SW480 (cell line): ENCODE results near the gene TNFRSF9.
A peak's percentile ranks its signal among the peaks of the same experiment; 100 is the strongest.
"Not testable (repeated sequence)": the region's sequence is repeated elsewhere in the genome, so short reads cannot be mapped to it uniquely, and the experiment has no call there.

Source experiments
- DNase-seq: peaks from one replicate; pipeline ENCODE4 v3.0.0-alpha.2; 2016; ENCODE audit warnings: low spot score

Gene TNFRSF9

DNA sequence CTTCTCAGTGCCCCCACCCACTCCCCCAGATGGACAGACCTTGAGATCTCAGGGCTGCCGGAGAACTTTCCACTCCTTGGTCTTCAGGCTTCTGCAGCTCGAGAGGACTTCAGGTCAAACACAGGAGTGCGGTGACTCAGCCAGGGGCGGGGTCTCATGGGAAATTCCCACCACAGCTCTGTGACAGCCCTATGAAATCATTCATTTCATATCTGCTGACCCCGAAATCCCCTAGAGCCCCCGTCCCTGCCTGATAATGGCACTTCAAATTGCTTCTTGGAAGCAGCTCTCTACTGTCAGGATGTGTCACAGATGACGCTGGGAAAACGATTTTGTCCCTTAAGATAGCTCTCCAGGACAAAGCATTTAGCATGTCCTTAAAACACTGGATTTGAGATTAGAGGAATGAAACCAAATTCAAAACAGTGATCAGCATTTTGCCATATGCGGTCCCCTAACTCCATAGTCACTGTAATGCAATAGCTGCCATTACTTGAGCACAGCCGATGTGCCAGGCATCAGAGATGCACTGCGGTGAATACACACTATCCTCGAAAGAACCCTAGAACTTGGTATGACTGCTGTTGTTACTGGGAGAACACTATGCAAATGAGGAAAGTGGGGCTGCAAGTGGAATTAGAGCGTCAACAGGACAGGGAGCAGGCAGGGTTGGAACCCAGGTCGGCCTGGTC is at the start of gene TNFRSF9:
Gene TNFRSF9, minus strand, starts transcription at position 95 of the 692 bp plus-strand sequence. CDS start 845 bp downstream, outside the sequence.
- peak; percentile 15 for DNase-seq

DNA sequence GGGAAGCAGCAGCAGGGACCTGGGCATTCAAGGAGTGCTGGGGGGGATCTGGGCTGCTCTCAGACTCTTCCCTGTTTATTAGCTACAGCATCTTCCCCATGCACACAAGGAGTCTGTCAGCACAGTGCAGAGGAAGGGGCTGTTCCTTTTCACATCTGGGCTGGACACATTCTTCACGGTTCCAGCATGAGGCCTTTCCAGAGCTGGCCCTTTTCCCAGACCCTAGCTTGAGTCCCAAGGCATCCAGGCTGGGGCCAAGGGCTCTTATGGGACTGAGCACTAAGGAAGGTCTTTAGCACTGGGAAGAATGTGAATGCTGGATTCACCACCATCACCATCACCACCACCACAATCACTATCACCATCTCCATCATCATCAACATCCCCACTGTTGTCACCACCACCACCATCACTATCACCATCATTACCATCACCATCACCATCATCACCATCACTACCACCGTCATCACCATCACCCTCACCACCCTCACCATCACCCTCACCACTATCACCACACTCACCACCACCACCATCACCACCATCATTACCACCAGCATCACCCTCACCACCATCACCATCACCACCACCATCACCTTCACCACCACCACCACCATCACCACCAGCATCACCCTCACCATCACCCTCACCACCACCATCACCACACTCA is 49.3 kb upstream of the TNFRSF9 start:
- DNase-seq: no peak

DNA sequence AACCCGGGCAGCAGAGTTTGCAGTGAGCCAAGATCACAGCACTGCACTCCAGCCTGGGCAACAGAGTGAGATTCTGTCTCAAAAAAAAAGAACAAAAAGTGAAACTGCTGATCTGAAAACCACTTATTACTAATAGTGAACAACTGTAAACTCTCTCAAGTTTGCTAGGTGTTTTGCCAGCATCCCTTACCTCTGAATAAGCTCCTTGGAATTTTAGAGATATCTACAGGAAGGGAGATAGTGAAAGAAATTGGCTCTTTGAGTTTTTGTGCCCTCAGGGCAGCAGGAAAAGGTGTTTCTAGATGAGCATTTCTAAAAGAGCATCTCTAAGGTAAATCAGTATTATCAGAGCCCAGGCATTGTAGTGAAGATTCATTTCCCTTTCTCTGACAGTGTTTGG is 47.9 kb upstream of the TNFRSF9 start:
- no peak for DNase-seq

DNA sequence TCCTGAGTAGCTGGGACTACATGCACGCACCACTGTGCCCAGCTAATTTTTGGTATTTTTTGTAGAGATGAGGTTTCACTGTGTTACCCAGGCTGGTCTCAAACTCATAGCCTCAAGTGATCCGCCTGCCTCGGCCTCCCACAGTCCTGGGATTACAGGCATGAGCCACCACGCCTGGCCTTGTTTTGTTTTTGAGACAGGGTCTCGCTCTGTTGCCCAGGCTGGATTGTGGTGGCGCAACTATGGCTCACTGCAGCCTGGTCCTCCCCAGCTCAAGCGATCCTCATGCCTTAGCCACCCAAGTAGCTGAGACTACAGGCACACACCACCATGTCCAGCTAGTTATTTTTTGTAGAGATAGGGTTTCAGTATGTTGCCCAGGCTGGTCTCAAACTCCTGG is 46.9 kb upstream of the TNFRSF9 start:
- no peak for DNase-seq

DNA sequence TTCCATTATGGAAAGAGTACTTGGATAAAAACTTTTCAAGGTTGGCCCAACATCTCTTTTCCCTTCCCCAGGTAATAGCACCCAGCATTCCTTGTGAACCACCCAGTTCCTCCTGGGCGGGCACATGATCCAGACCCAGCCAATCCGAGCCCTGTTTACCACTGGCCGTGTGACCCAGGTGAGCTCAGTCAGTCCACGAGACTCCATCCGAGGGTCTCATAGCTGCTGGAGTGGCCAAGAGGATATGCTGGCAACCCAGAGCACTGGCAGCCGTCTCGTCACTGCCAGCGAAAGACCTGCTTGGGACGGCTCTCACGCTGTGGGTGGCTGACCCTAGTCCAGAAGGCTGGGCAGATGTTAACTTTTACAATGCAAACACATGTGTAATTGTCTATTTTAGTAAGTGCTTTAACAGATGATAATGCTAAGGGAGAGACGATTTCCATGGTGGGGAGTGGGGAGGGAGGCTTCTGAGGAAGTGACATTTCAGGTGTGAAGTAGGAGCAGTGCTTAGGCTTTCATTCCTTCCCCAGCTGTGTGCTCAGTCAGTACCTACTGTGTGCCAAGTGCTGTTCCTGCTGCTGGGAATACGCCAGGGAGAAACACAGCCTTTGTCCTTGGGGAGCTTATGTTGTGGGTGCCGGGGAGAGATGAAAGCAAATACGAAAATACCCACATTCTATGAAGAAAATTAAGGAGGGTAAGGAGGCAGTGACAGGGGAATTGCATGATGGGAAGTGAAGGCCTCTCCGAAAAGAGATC is 45.4 kb upstream of the TNFRSF9 start:
- DNase-seq: no peak

DNA sequence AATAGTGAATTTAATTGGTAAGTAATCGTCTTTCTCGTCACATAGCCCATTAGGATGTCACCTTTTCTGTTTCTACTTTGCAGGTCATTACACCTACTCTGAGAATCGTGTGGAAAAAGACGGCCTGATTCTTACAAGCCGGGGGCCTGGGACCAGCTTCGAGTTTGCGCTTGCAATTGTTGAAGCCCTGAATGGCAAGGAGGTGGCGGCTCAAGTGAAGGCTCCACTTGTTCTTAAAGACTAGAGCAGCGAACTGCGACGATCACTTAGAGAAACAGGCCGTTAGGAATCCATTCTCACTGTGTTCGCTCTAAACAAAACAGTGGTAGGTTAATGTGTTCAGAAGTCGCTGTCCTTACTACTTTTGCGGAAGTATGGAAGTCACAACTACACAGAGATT is 44.2 kb upstream of the TNFRSF9 start:
- no peak for DNase-seq

DNA sequence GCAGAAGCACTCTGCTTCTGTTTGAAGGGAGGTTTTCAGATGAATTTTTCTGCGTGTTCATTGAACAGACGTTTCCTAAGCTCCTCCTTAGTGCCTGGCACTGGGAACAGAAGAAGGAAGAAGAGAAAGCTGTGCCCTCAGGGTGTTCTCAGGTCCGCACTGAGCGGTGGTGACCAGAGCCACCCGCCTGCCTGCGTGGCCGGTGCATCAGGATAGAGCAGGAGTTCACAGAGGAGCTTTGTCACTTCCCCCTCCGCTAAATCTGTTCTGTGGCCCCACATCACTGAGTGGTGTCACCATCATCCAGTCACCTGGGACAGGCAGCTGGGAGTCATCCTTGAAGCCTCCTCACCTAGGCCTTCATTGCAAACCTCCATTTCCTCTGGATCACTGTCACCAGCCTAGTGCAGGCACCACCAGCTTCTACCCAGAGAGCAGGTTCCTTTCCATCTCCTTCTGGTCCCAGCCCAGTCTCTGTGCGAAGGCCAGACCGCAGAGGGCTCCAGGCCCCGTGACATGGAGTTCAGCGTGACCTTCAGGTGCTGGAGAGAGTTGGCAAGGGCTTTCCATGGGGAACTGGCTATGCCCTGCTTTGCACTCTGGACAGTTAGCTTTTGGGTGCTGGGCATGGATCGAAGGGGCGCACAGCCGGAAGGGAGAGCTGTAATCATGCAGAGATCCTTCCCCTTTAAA is 42.6 kb upstream of the TNFRSF9 start:
- DNase-seq: no peak

DNA sequence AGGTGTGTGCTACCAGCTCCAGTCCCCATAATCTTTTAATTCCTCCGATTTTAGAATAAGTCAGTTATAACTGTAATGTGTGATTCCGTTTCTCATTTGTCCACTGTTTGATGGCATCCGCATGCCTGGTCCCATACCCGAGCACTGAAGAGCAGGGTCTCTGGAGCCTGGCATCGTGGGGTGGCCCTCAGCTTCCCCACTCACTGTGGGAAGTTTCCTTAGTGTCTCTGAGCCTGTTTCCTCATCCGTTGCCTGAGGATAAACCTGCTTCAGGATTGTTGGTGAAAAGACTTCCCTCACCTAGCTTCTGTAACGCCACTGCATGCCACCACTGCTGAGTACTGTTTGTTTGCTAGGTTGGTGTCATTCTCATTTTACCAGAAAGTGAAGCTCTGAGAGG is 40.3 kb upstream of the TNFRSF9 start:
- DNase-seq: no peak

DNA sequence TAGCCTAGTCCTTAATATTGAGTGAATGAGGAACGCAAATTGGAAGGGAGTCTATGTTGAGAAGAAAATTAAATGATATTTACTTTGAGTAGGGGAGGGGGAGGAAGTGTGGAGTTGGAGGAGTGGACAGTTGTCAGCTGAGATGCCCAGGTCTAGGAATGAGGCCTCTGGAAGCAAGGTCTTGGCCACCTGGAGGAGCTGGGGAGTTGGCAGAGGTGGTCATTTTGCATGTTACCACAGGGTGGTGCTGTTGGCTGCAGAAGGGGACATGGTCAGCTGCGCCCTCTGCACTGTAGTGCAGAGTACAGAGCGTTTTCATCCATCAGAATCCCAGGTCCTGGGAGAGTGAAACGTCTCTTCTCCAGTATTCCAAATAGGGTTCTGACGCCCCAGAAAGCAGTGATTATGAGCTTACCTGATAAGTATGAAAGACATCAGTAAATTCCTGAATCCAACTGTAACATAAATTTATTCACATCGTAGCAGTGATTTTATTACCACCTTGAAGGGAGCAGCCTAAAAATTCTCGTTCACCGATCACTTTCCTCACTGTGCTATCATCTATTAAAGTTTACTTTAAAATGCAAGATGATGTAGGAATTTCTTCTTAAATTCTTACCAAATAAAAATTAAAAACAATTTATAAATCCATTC is 34.7 kb upstream of the TNFRSF9 start:
- DNase-seq: peak; percentile 69

DNA sequence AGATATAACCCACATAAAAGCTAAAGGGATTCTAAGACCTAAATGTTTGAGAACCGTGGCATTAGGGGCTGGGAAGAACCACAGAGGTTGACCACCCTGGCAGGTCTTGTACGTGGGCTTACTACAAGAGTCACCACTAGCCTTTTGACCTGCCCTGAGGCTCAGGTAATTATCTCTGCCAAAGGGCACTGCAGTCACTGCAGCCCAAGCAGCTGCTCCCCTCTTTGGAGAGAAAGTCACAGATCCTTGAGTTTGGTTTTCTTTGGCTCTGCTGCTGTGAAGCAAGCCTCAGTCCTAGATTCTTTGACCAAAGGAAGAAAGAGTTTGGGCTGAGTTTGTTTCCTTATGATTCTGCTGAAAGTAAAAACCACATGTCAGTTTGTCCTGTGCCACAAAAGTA is 32.4 kb upstream of the TNFRSF9 start:
- no peak for DNase-seq

DNA sequence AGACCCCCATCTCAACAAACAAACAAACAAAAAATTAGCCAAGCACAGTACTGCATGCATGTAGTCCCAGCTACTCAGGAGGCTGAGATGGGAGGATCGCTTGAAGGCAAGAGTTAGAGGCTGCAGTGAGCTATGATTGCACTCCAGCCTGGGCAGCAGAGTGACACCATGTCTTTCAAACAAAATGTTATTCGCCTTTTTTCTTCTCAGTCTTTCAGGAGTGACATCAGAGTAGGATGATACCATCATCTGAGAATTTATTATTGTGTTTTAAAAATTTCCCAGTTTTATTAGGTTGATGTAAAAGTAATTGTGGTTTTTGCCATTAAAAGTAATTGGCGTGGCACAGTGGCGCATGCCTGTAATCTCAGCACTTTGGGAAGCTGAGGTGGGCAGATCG is 31.6 kb upstream of the TNFRSF9 start:
- DNase-seq: no peak

DNA sequence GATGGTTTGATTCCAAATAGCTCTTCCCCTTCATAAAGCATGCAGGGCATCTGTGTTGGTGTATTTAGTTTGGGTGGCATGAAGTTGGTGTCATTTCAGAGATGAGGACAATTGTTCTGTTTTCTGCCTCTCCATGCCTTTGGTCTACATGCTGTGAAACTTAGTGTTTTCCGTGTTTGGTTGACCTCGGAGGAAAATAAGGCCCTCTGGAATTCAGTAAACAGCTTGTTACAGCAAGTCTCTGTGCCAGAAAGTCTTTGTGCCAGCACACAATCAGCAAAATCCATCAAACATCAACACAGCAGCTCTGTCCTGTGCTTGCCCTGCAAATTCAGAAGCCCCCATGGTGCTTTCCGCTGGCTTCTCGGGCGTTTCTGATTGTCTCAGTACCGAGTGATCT is 30.4 kb upstream of the TNFRSF9 start:
- no peak for DNase-seq

DNA sequence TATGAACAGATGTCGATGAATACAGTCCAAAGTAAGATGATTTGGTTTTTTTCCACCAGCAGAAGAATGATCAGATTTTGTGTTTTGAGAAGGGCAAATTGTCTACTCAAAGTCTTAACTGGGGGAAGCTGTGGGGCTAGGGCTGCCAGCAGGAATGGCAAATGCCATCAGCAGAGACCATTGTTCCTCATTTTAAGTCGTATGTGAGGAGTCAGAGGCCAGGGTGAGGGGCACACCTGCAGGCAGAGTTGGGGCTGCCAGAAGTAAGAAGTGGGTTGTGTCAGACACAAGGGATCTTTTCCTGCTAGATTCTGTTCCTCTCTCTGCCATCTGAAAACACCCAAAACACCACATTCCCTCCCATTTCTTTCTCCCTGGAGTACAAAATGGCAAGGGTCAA is 29.6 kb upstream of the TNFRSF9 start:
- DNase-seq: no peak

DNA sequence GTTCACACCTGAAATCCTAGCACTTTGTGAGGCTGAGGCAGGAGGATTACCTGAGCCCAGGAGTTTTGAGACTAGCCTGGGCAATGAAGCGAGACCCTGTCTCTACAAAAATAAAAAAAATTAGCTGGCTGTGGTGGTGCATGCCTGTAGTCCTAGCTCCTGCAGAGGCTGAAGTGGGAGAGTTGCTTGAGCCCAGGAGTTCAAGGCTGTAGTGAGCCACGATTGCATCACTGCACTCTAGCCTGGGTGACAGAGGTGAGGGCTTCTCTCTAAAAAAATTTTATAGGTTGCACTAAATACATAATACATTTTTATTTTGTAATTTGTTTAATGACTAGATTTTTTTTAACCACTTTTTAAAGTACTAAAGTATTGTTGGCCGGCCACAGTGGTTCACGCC is 27.0 kb upstream of the TNFRSF9 start:
- DNase-seq: no peak

DNA sequence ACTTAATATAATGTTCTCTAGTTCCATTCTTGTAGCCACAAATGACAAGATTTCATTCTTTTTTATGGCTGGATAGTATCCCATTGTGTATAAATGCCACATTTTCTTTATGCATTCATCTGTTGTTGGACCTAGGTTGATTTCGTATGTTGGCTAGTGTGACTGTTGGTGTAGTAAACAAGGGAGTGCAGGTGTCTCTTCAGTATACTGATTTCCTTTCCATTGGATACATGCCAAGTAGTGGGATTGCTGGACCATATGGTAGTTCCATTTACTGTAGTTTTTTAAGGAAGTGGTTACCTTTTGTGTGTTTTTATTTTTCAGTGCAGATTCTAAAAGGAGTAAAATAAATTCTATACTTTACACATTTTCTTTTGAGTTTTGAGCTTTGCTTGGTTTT is 26.6 kb upstream of the TNFRSF9 start:
- DNase-seq: no peak

DNA sequence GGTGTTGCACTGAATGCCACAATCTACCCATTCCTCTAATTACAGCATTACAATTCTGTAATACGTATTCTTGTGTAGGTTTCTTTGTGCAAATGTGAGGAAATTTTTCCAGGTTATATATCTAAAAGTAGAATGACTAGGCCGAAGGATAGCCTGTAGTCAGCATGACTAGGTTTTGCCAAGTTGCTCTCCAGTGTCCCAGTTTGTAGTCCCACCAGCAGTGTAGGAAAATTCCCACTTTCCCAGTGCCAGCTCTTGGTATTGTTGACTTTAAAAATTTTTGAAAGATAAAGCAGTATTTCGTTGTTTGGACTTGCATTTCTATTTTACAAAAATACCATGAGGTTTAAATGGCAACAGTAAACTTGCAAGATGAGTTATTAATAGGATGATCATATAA is 23.8 kb upstream of the TNFRSF9 start:
- DNase-seq: no peak

DNA sequence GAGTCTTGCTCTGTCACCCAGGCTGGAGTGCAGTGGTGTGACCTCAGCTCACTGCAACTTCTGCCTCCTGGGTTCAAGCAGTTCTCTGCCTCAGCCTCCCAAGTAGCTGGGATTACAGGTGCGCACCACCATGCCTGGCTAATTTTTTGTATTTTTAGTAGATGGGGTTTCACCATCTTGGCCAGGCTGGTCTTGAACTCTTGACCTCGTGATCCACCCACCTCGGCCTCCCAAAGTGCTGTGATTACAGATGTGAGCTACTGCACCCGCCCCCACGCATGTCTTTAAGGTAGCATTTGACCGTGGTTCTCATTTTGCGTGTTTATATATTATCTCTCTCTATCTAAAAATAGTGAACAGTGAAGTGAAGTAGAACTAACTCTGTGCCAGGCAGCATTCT is 23.2 kb upstream of the TNFRSF9 start:
- DNase-seq: not testable (repeated sequence)

DNA sequence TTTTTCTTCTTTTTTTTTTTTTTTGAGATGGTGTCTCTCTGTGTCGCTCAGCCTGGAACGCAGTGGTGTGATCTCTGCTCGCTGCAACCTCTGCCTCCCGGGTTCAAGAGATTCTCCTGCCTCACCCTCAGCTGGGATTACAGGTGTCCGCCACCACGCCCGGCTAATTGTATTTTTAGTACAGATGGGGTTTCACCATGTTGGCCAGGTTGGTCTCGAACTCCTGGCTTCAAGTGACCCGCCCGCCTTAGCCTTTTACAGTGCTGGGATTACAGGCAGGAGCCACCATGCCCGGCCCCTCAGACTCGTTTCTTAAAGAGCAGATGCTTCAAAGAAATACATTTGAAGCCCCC is 22.7 kb upstream of the TNFRSF9 start:
- DNase-seq: not testable (repeated sequence)

DNA sequence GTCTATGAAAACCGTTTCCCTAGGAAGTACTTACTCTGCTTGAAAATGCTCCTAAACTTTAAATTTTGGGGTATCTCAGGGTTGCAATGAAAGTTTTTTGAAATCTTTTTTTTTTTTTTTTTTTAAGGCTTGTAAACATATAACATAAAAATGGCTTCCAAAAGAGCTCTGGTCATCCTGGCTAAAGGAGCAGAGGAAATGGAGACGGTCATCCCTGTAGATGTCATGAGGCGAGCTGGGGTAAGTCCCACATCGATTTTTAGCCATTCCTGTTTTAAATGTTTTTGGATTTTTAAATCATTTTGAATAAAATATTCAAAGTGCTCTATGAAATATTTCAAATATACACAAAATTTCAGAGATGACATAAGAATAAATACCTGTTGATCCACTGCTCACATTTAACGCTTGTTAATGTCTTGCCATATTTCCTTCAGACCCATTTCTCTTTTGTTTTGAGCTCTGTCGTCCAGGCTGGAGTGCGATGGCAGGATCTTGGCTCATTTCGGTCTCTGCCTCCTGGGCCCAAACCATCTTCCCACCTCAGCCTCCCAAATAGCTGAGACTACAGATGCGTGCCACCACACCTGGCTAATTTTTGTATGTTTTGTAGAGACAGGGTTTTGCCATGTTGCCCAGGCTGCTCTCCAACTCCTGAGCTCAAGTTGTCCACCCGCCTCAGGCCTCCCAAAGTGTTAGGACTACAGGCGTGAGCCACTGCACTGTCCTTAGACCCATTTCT is 22.2 kb upstream of the TNFRSF9 start:
- no peak for DNase-seq

DNA sequence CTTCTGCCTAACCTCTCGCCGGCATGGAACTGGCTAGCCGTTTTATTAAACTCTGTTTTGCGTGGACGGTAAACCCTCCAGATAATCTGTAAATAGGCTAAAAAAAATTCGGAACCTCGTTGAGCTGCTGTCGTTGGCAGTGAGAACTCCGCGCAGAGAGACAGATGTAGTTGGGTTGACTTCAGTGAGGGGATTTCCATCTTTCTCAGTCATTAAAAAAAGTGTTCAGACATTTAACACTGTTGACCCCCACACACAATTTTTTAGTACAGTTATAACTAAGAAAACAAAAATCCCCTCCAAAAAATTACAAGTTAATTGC is 21.3 kb upstream of the TNFRSF9 start:
- no peak for DNase-seq

DNA sequence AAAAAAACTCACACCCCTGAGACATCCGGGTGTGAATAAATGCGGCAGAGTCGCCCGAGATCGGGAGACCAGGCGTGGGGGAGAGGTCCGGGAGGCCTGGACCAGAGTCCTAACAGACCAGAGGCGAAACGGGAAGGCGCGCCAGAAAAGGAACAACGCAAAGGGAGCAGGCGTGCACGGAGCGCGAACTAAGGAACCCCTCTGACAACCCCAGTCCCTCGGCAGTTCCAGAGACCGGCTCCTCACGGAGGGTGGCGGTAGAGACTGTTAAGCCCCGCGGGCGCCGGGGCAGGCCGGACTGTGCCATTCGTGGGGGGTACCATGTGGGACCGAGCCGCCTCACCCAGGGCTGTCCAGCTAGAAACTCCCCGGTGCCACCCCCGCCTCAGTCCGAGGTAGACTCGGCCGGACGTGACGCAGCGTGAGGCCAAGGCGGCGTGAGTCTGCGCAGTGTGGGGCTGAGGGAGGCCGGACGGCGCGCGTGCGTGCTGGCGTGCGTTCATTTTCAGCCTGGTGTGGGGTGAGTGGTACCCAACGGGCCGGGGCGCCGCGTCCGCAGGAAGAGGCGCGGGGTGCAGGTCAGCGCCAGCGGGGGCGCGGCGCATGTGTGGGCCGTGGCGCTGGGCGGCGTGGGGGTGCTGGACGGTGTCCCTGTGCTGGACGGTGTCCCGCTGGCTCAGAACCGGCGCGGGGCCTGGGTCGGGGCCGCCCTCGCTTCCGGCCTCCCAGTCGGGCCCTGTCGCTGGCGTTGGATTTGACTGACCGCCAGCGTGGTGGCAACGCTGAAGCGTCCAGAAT is 20.8 kb upstream of the TNFRSF9 start, which contains the start of gene PARK7:
Gene PARK7, plus strand, starts transcription at position 496 of the 798 bp plus-strand sequence. CDS start 1,075 bp downstream, outside the sequence.
- DNase-seq: peak; percentile 99
